ENCODE data around the gene ABCA8. TPM values are rescaled to one million over a fixed set of nuclear protein-coding genes. Genes with fewer than 3 reads are reported as not detected.

The ABCA8 gene
- polyA plus RNA-seq, 3 donors, result not detected

GRCh38 chr17:68820825-68821481 lies 134.2 kb downstream of the ABCA8 start:
- Histone ChIP-seq H3K27me3 (ENCODE audit: control insufficient read depth in 2 of 2, insufficient read depth in 2 of 2, low read length in 2 of 2) (no peaks in the 10 kb centered on the region), H3K4me2 (replicated peaks; ENCODE audit: extremely low read depth, low read length, poor library complexity, severe bottlenecking) (no peak overlapping the region), H3K36me3 (replicated peaks in 1 of 2; ENCODE audit: control insufficient read depth in 1 of 2, insufficient read depth in 2 of 2, low read length in 2 of 2) (no peaks in the 10 kb centered on the region), H3K79me2 (ENCODE audit: insufficient read depth, low read length) (no peaks in the 10 kb centered on the region), H4K20me1 (ENCODE audit: insufficient read depth, low read length) (no peaks in the 10 kb centered on the region), H3K9me3 (replicated peaks in 1 of 2; ENCODE audit: control insufficient read depth in 1 of 2, insufficient read depth in 1 of 2, low read length in 2 of 2) (no peaks in the 10 kb centered on the region), H3K4me1 (ENCODE audit: control insufficient read depth in 1 of 2, insufficient read depth in 2 of 2, low read length in 2 of 2) (no peaks in the 10 kb centered on the region), H3K9ac (ENCODE audit: insufficient read depth, low read length, poor library complexity, severe bottlenecking) (no peak overlapping the region), H3K4me3 (replicated peaks in 1 of 3; ENCODE audit: low read depth in 2 of 3, low read length in 3 of 3) (no peak overlapping the region), H2AFZ (ENCODE audit: insufficient read depth, low read depth, low read length, poor library complexity, severe bottlenecking) (peak overlapping the region; percentile 4), H3K27ac (ENCODE audit: low read depth in 1 of 2, low read length in 2 of 2) (no peak overlapping the region)
- H3K27me3 Mint-ChIP-seq (ENCODE audit: low read depth in 3 of 3), result no peaks in the 10 kb centered on the region
- no peak overlapping the region for H3K4me3 Mint-ChIP-seq
- no peaks in the 10 kb centered on the region for H3K36me3 Mint-ChIP-seq
- intact Hi-C loops (cut with micrococcal nuclease), result no loop called here
- no peak for DNase-seq
- H3K4me1 Mint-ChIP-seq, result no peaks in the 10 kb centered on the region
- TF ChIP-seq, protein P1, sequence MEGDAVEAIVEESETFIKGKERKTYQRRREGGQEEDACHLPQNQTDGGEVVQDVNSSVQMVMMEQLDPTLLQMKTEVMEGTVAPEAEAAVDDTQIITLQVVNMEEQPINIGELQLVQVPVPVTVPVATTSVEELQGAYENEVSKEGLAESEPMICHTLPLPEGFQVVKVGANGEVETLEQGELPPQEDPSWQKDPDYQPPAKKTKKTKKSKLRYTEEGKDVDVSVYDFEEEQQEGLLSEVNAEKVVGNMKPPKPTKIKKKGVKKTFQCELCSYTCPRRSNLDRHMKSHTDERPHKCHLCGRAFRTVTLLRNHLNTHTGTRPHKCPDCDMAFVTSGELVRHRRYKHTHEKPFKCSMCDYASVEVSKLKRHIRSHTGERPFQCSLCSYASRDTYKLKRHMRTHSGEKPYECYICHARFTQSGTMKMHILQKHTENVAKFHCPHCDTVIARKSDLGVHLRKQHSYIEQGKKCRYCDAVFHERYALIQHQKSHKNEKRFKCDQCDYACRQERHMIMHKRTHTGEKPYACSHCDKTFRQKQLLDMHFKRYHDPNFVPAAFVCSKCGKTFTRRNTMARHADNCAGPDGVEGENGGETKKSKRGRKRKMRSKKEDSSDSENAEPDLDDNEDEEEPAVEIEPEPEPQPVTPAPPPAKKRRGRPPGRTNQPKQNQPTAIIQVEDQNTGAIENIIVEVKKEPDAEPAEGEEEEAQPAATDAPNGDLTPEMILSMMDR (IDR thresholded peaks at IDR 0.05), result no peak
- peaks cover 0 to 2% (median 0%) of the 10 kb centered on the region in 7 donors for H3K9me3 Mint-ChIP-seq
- 93% methylated on average over 6 of the region's 8 CpGs for WGBS (ENCODE audit: insufficient coverage)
- no peak overlapping the region for H3K27ac Mint-ChIP-seq

GRCh38 chr17:68820476-68820824 lies 134.7 kb downstream of the ABCA8 start:
- H3K27me3 Mint-ChIP-seq (ENCODE audit: low read depth in 3 of 3), result no peaks in the 10 kb centered on the region
- H3K27me3 ChIP-seq (ENCODE audit: control insufficient read depth in 2 of 2, insufficient read depth in 2 of 2, low read length in 2 of 2), result no peaks in the 10 kb centered on the region
- H3K9me3 ChIP-seq (replicated peaks in 1 of 2; ENCODE audit: control insufficient read depth in 1 of 2, insufficient read depth in 1 of 2, low read length in 2 of 2), result no peaks in the 10 kb centered on the region
- no peak overlapping the region for H2AFZ ChIP-seq (ENCODE audit: insufficient read depth, low read depth, low read length, poor library complexity, severe bottlenecking)
- no peaks in the 10 kb centered on the region for H3K4me1 Mint-ChIP-seq
- H3K36me3 ChIP-seq (replicated peaks in 1 of 2; ENCODE audit: control insufficient read depth in 1 of 2, insufficient read depth in 2 of 2, low read length in 2 of 2), result no peaks in the 10 kb centered on the region
- WGBS (ENCODE audit: insufficient coverage), result 100% methylated on average over 4 of the region's 5 CpGs
- peaks cover 0 to 4% (median 0%) of the 10 kb centered on the region in 7 donors for H3K9me3 Mint-ChIP-seq
- intact Hi-C loops (cut with micrococcal nuclease), result no loop called here
- no peaks in the 10 kb centered on the region for H3K4me1 ChIP-seq (ENCODE audit: control insufficient read depth in 1 of 2, insufficient read depth in 2 of 2, low read length in 2 of 2)
- no peaks in the 10 kb centered on the region for H3K36me3 Mint-ChIP-seq
- no peak overlapping the region for H3K27ac ChIP-seq (ENCODE audit: low read depth in 1 of 2, low read length in 2 of 2)
- H3K4me3 ChIP-seq (replicated peaks in 1 of 3; ENCODE audit: low read depth in 2 of 3, low read length in 3 of 3), result no peak overlapping the region
- no peaks in the 10 kb centered on the region for H4K20me1 ChIP-seq (ENCODE audit: insufficient read depth, low read length)
- no peak overlapping the region for H3K4me3 Mint-ChIP-seq
- no peak for DNase-seq
- H3K4me2 ChIP-seq (replicated peaks; ENCODE audit: extremely low read depth, low read length, poor library complexity, severe bottlenecking), result no peak overlapping the region
- no peaks in the 10 kb centered on the region for H3K79me2 ChIP-seq (ENCODE audit: insufficient read depth, low read length)
- H3K9ac ChIP-seq (ENCODE audit: insufficient read depth, low read length, poor library complexity, severe bottlenecking), result no peak overlapping the region
- TF ChIP-seq, protein P1 (IDR thresholded peaks at IDR 0.05), result no peak
- H3K27ac Mint-ChIP-seq, result no peak overlapping the region
